Cardiac fibroblast (primary cell): ENCODE data around the gene TSPAN31.
A peak's percentile ranks its signal among the peaks of the same experiment; 100 is the strongest.

Experiments used
- DNase-seq, 2 donors: peaks; one replicate each; pipeline versions ENCODE4 v3.0.0 to v3.0.0-alpha.2; 2010; ENCODE audit warnings: low read depth in 2 of 2
- H3K4me3 ChIP-seq, 2 donors: replicated peaks in 1 of 2; 1 replicate in 1 of 2; 2 replicates in 1 of 2; pipeline ENCODE4 v1.5.1; 2011; ENCODE audit warnings: low read depth in 2 of 2, low read length in 2 of 2, mild to moderate bottlenecking in 2 of 2, moderate library complexity in 1 of 2
- TF ChIP-seq, protein P1 (sequence below): IDR thresholded peaks from one replicate; pipeline ENCODE4 v1.5.1; 2011; ENCODE audit warnings: low read depth, mild to moderate bottlenecking, low read length, inconsistent platforms

The TSPAN31 gene

GRCh38 chr12:57782243-57782607 is 37.4 kb downstream of the TSPAN31 start:
- TF ChIP-seq, protein P1, sequence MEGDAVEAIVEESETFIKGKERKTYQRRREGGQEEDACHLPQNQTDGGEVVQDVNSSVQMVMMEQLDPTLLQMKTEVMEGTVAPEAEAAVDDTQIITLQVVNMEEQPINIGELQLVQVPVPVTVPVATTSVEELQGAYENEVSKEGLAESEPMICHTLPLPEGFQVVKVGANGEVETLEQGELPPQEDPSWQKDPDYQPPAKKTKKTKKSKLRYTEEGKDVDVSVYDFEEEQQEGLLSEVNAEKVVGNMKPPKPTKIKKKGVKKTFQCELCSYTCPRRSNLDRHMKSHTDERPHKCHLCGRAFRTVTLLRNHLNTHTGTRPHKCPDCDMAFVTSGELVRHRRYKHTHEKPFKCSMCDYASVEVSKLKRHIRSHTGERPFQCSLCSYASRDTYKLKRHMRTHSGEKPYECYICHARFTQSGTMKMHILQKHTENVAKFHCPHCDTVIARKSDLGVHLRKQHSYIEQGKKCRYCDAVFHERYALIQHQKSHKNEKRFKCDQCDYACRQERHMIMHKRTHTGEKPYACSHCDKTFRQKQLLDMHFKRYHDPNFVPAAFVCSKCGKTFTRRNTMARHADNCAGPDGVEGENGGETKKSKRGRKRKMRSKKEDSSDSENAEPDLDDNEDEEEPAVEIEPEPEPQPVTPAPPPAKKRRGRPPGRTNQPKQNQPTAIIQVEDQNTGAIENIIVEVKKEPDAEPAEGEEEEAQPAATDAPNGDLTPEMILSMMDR, result no peak
- H3K4me3 ChIP-seq, result no peak overlapping the region
- no peak for DNase-seq

GRCh38 chr12:57782608-57783465 is 38.0 kb downstream of the TSPAN31 start, which contains the start of gene TSFM:
TSS of gene TSFM (plus strand) at chr12:57782787. CDS start at chr12:57782802, 15 bp downstream.
- peak; percentile 96 for DNase-seq
- TF ChIP-seq, protein P1, result peak; percentile 82
- peak within 1 kb of the TSS; percentile 98 to 99 for H3K4me3 ChIP-seq

- no peak for DNase-seq
- H3K4me3 ChIP-seq, result peak overlapping the region; percentile 98 to 99
- TF ChIP-seq, protein P1, result no peak
These were observed 38.6 kb downstream of the TSPAN31 start for GRCh38 chr12:57783466-57783801.

DNA sequence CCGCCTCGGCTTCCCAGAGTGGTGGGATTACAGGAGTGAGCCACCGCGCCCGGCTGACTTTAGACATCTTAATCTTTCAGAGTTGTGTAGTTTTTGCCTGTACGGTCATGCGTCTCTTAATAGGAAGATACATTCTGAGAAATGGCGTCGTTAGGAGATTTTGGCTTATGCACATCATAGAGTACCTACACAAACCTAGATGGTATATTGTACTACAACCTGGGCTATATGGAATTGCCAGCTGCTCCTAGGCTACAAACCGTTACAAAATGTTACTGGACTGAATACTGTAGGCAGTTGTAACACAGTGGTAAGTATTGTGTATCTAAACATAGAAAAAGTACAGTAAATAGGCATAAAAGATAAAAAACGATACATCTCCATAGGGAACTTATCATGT is 39.0 kb downstream of the TSPAN31 start:
- DNase-seq, result no peak
- H3K4me3 ChIP-seq, result no peak overlapping the region
- TF ChIP-seq, protein P1, result no peak

- H3K4me3 ChIP-seq, result no peak overlapping the region
- peak; percentile 78 to 86 for DNase-seq
- TF ChIP-seq, protein P1, result no peak
These were observed 49.1 kb downstream of the TSPAN31 start for GRCh38 chr12:57793920-57794319.

DNA sequence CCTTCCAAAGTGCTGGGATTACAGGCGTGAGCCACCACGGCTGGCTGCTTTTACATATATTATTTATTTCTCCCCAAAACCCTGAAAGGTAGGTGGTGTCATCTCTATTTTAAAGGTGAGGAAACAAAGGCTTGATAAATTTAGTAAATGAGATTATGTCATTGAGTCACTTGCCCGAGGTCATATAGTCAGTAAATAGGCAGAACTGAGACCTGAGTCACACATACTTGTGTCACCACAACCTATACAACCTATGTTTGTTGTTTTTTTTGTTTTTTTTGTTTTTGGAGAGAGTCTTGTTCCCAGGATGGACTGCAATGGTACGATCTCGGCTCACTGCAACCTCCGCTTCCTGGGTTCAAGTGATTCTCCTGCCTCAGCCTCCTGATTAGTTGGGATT is 50.5 kb downstream of the TSPAN31 start:
- DNase-seq, result peak in 1 of 2 donors; percentile 40
- no peak overlapping the region for H3K4me3 ChIP-seq
- TF ChIP-seq, protein P1, result no peak
